SK-N-SH (cell line): ENCODE measurements around the gene RIMS3. TPM values are rescaled to one million over a fixed set of nuclear protein-coding genes. Genes with fewer than 3 reads are reported as not detected.

Experiments
- CTCF ChIA-PET: fragments of 300-600, 350-600 bp; formaldehyde crosslinking; extraction: SDS; loops from one replicate; lab custom pipeline; 2021; lab: Yijun Ruan, JAX
- POLR2A ChIA-PET: fragments of 350-600 bp; sonication (Branson Sonifier 250); formaldehyde crosslinking; extraction: SDS; loops from one replicate; lab custom pipeline; 2020; ENCODE audit warnings: antibody characterized with exemption, inconsistent platforms; lab: Yijun Ruan, JAX
- DNase-seq: peaks from one replicate; pipeline ENCODE4 v3.0.0; 2012
- H2AFZ ChIP-seq: fragments of 200-600 bp; sonication (generic); 2 replicates; pipeline ENCODE4 v1.8.1; 2016; ENCODE audit warnings: antibody characterized with exemption, mild to moderate bottlenecking, low read depth
- H3F3A ChIP-seq: fragments of 200-600 bp; sonication (generic); replicated peaks from 2 replicates; pipeline ENCODE3; 2016; ENCODE audit warnings: antibody characterized with exemption, mild to moderate bottlenecking; ENCODE audit not compliant: insufficient read depth
- H3K27ac ChIP-seq, 2 experiments: fragments of 200-500 bp in 1 of 2; fragments of 200-600 bp in 1 of 2; sonication (Bioruptor generic) in 1 of 2; sonication (generic), shearing (Covaris generic) in 1 of 2; 2 replicates each; pipeline versions ENCODE4 v1.5.1 to v1.6.1; 2014 to 2016; ENCODE audit warnings: low read depth in 2 of 2, inconsistent platforms in 1 of 2, low read length in 1 of 2, mild to moderate bottlenecking in 1 of 2, mixed read lengths in 1 of 2
- H3K27me3 ChIP-seq: fragments of 200-600 bp; sonication (generic), shearing (Covaris generic); 2 replicates; pipeline ENCODE4 v1.6.1; 2016; ENCODE audit warnings: mixed run types; ENCODE audit not compliant: insufficient read depth
- H3K36me3 ChIP-seq, 2 experiments: fragments of 200-500 bp in 1 of 2; fragments of 200-600 bp in 1 of 2; sonication (Bioruptor generic) in 1 of 2; sonication (generic) in 1 of 2; replicated peaks in 1 of 2; 2 replicates each; pipeline versions ENCODE3 to v1.5.1; 2014 to 2016; ENCODE audit warnings: low read length in 1 of 2, mild to moderate bottlenecking in 1 of 2; ENCODE audit not compliant: insufficient read depth in 2 of 2, control insufficient read depth in 1 of 2
- H3K4me1 ChIP-seq, 2 experiments: fragments of 200-500 bp in 1 of 2; fragments of 200-600 bp in 1 of 2; sonication (Bioruptor generic) in 1 of 2; sonication (generic), shearing (Covaris generic) in 1 of 2; 2 replicates each; pipeline versions ENCODE4 v1.5.1 to v1.6.1; 2014 to 2016; ENCODE audit warnings: low read depth in 1 of 2, low read length in 1 of 2, mixed run types in 1 of 2; ENCODE audit not compliant: insufficient read depth in 2 of 2, control insufficient read depth in 1 of 2
- H3K4me2 ChIP-seq: fragments of 200-600 bp; sonication (generic), shearing (Covaris generic); 2 replicates; pipeline ENCODE4 v1.6.1; 2017; ENCODE audit warnings: mixed run types
- H3K4me3 ChIP-seq, 2 experiments: fragments of 200-500 bp in 1 of 2; fragments of 200-600 bp in 1 of 2; sonication (Bioruptor generic) in 1 of 2; sonication (generic), shearing (Covaris generic) in 1 of 2; 2 replicates each; pipeline versions ENCODE4 v1.5.1 to v1.8.1; 2014 to 2016; ENCODE audit warnings: low read depth in 2 of 2, inconsistent platforms in 1 of 2, low read length in 1 of 2, mild to moderate bottlenecking in 1 of 2, mixed read lengths in 1 of 2, moderate library complexity in 1 of 2
- H3K79me2 ChIP-seq: fragments of 200-600 bp; sonication (generic); 2 replicates; pipeline ENCODE4 v1.8.1; 2017; ENCODE audit warnings: mild to moderate bottlenecking; ENCODE audit not compliant: insufficient read depth
- H3K9ac ChIP-seq: fragments of 200-600 bp; sonication (generic); 2 replicates; pipeline ENCODE4 v1.6.1; 2017; ENCODE audit warnings: mixed run types
- H3K9me2 ChIP-seq: fragments of 200-600 bp; sonication (generic); 2 replicates; pipeline ENCODE4 v1.6.1; 2017; ENCODE audit warnings: mixed run types
- H3K9me3 ChIP-seq: fragments of 200-600 bp; sonication (generic); 2 replicates; pipeline ENCODE4 v1.6.1; 2017; ENCODE audit warnings: mixed run types, mild to moderate bottlenecking, moderate library complexity
- H4K20me1 ChIP-seq: fragments of 200-600 bp; sonication (generic); 2 replicates; pipeline ENCODE4 v1.6.1; 2017; ENCODE audit warnings: mild to moderate bottlenecking, mixed run types; ENCODE audit not compliant: insufficient read depth
- CTCF ChIP-seq: fragments of 200-600 bp; sonication (generic); IDR thresholded peaks from 2 replicates; pipeline ENCODE4 v1.6.1; 2017; ENCODE audit warnings: antibody characterized with exemption, mild to moderate bottlenecking, moderate library complexity
- ELF1 ChIP-seq: IDR thresholded peaks from 2 replicates; pipeline ENCODE4 v1.4.0; 2012
- EP300 ChIP-seq, 2 experiments: IDR thresholded peaks; 2 replicates each; pipeline versions ENCODE4 v1.4.0 to v1.6.1; 2012; ENCODE audit warnings: borderline replicate concordance in 1 of 2, low read depth in 1 of 2, low read length in 1 of 2
- FOXJ3 ChIP-seq: sonication (generic); formaldehyde crosslinking; IDR thresholded peaks from 2 replicates; pipeline ENCODE4 v1.5.1; 2020; ENCODE audit warnings: mild to moderate bottlenecking, missing genetic modification reagents
- GATA2 ChIP-seq: sonication (generic); formaldehyde crosslinking; IDR thresholded peaks from 2 replicates; pipeline ENCODE4 v1.5.0; 2020; ENCODE audit warnings: mild to moderate bottlenecking, missing genetic modification reagents
- MEF2A ChIP-seq: IDR thresholded peaks from 2 replicates; pipeline ENCODE4 v1.4.0; 2012; ENCODE audit warnings: low read depth, borderline replicate concordance
- MXI1 ChIP-seq: IDR thresholded peaks from 2 replicates; pipeline ENCODE4 v1.6.1; 2012; ENCODE audit warnings: mild to moderate bottlenecking, low read depth, low read length, improper control_type of control experiment
- RAD21 ChIP-seq: IDR thresholded peaks from 2 replicates; pipeline ENCODE4 v1.6.1; 2012; ENCODE audit warnings: mild to moderate bottlenecking, low read length
- RCOR1 ChIP-seq: fragments of 150-350 bp; IDR thresholded peaks from 2 replicates; pipeline ENCODE4 v1.6.1; 2017; ENCODE audit warnings: antibody characterized with exemption, low read length
- REST ChIP-seq: IDR thresholded peaks from 2 replicates; pipeline ENCODE4 v1.6.1; 2012; ENCODE audit warnings: mild to moderate bottlenecking, low read depth, low read length, moderate library complexity
- TCF12 ChIP-seq: IDR thresholded peaks from 2 replicates; pipeline ENCODE4 v1.4.0; 2012
- WGBS: methylation state at CpG from one replicate; pipeline ENCODE4 v1.1.6; 2017; ENCODE audit warnings: low lambda C conversion rate; 5-methylcytosine and 5-hydroxymethylcytosine counted together
- polyA plus RNA-seq, 3 experiments: library from polyadenylated mRNA; depleted of rRNA; stranded (reverse); fragments of >200 nt; gene quantifications; 2 replicates each; pipeline ENCODE4 v1.2.3, GENCODE V29; 2012
- TF ChIP-seq, protein P1 (sequence below): fragments of 150-350 bp; IDR thresholded peaks from 2 replicates; pipeline ENCODE4 v1.6.1; 2016; ENCODE audit warnings: mild to moderate bottlenecking, low read depth, low read length

Gene RIMS3
- polyA plus RNA-seq, 1 of the 3 experiments (the other 2 are of a cell fraction) = 1.9 TPM

- 88% methylated on average over 4 of the region's 4 CpGs for WGBS
These were observed 30.8 kb upstream of the RIMS3 start for GRCh38 chr1:40696294-40696693.

DNA sequence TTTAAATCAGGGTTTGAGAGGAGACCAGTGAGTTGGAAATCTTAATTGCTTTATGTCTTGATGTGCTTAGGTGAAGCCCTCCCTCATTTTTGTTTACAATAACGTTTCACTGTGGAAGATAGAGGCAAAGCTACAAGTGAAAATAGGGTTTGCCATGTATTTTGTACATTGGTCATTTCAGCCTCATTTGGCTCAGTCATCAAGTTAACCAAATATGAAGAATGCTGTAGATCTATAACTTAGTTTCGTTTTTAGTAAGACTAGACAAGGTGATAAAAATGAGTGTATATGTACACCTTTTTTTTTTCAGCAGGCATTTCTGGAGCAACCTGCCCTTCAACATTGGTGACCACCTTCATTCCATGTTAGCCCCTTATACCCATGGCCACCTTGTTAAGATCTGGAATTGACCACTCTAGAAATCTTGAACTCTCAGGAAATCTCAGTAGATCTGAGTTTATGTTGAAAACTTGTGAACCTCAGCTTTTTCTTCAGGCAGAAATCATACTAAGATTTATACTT, 28.9 kb upstream of the RIMS3 start:
- 80% methylated on average over 2 of the region's 2 CpGs for WGBS
- DNase-seq = no peak
- H3K36me3 ChIP-seq = peaks cover 0 to 1% of the 10 kb centered on the region in 2 experiments
- peaks cover 12% of the 10 kb centered on the region for H3F3A ChIP-seq
- H3K27me3 ChIP-seq = no peaks in the 10 kb centered on the region
- H3K79me2 ChIP-seq = peaks cover 93% of the 10 kb centered on the region
- no peaks in the 10 kb centered on the region for H3K9me2 ChIP-seq
- POLR2A ChIA-PET = no interaction called here
- peaks cover 17 to 21% of the 10 kb centered on the region in 2 experiments; a peak in 3 of 4 replicates for H3K4me1 ChIP-seq
- H3K9me3 ChIP-seq = no peaks in the 10 kb centered on the region
- no peak for TF ChIP-seq RCOR1
- no peak overlapping the region for H3K4me2 ChIP-seq
- no peak overlapping the region for H3K27ac ChIP-seq
- H3K9ac ChIP-seq = no peak overlapping the region
- H4K20me1 ChIP-seq = 0 out of 2 replicates have a peak, but pooled peaks cover 3% of the 10 kb centered on the region
- no peak overlapping the region for H3K4me3 ChIP-seq
- no peak overlapping the region for H2AFZ ChIP-seq
- CTCF ChIA-PET = interaction anchor here (1.2 to 1.6 kb wide), 4 partner anchors 25 to 258 kb away, joined by 3 to 6 read pairs (median 4); no protein-coding TSS in a partner anchor

More at GRCh38 chr1:40696294-40696693, 30.8 kb upstream of the RIMS3 start:
- peaks cover 93% of the 10 kb centered on the region for H3K79me2 ChIP-seq
- H3K4me2 ChIP-seq = no peak overlapping the region
- H4K20me1 ChIP-seq = no peaks in the 10 kb centered on the region
- peaks cover 8 to 15% of the 10 kb centered on the region in 2 experiments; a peak in 2 of 4 replicates for H3K4me1 ChIP-seq
- TF ChIP-seq GATA2 (CRISPR knock-in tag) = no peak
- H3K9ac ChIP-seq = no peak overlapping the region
- no peaks in the 10 kb centered on the region for H3F3A ChIP-seq
- DNase-seq = no peak
- H3K27ac ChIP-seq = peak overlapping the region in 1 of 2 experiments; percentile 51; a peak in 2 of 4 replicates
- H3K9me2 ChIP-seq = no peaks in the 10 kb centered on the region
- H2AFZ ChIP-seq = no peak overlapping the region
- no peaks in the 10 kb centered on the region for H3K36me3 ChIP-seq
- no peaks in the 10 kb centered on the region for H3K9me3 ChIP-seq
- ChIA-PET POLR2A (no interaction called here), CTCF (interaction anchor here (1.5 kb wide), 1 partner anchor 27 kb away, joined by 4 read pairs; no protein-coding TSS in a partner anchor)
- no peak overlapping the region for H3K4me3 ChIP-seq
- H3K27me3 ChIP-seq = no peaks in the 10 kb centered on the region

GRCh38 chr1:40693425-40693824, 27.9 kb upstream of the RIMS3 start:
- TF ChIP-seq RAD21 (no peak), MXI1 (no peak), MEF2A (no peak), RCOR1 (no peak), REST (no peak), TCF12 (no peak), FOXJ3 (no peak), ELF1 (no peak), CTCF (no peak), GATA2 (CRISPR knock-in tag) (no peak), EP300 (IDR thresholded peaks at IDR 0.05; ENCODE audit: borderline replicate concordance in 1 of 2, low read depth in 1 of 2, low read length in 1 of 2) (no peak)
- TF ChIP-seq, protein P1, sequence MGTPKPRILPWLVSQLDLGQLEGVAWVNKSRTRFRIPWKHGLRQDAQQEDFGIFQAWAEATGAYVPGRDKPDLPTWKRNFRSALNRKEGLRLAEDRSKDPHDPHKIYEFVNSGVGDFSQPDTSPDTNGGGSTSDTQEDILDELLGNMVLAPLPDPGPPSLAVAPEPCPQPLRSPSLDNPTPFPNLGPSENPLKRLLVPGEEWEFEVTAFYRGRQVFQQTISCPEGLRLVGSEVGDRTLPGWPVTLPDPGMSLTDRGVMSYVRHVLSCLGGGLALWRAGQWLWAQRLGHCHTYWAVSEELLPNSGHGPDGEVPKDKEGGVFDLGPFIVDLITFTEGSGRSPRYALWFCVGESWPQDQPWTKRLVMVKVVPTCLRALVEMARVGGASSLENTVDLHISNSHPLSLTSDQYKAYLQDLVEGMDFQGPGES = no peak
- H3K79me2 ChIP-seq = peaks cover 92% of the 10 kb centered on the region
- no peak for DNase-seq
- CTCF ChIA-PET = interaction anchor here (1.0 to 1.5 kb wide), 4 partner anchors 24 to 259 kb away, joined by 3 to 4 read pairs (median 4); no protein-coding TSS in a partner anchor
- POLR2A ChIA-PET = no interaction called here
- H2AFZ ChIP-seq = no peak overlapping the region
- H3K9me2 ChIP-seq = no peaks in the 10 kb centered on the region
- peak overlapping the region; percentile 85 for H3K4me2 ChIP-seq
- peak overlapping the region in 1 of 2 experiments; percentile 97; a peak in 1 of 4 replicates for H3K27ac ChIP-seq
- H3K36me3 ChIP-seq = peaks cover 0 to 4% of the 10 kb centered on the region in 2 experiments
- no peaks in the 10 kb centered on the region for H3K27me3 ChIP-seq
- peak overlapping the region; percentile 99; the same call in 1 of the 2 replicates for H3K9ac ChIP-seq
- peaks cover 12% of the 10 kb centered on the region for H3F3A ChIP-seq
- 100% methylated on average over 1 of the region's 1 CpG for WGBS
- H3K4me3 ChIP-seq = peak overlapping the region in 1 of 2 experiments; percentile 68; a peak in 1 of 4 replicates
- 0 out of 2 replicates have a peak, but pooled peaks cover 3% of the 10 kb centered on the region for H4K20me1 ChIP-seq
- peaks cover 17 to 21% of the 10 kb centered on the region in 2 experiments; a peak in 3 of 4 replicates for H3K4me1 ChIP-seq
- H3K9me3 ChIP-seq = no peaks in the 10 kb centered on the region
